Smooth muscle cell of the brain vasculature (primary cell): Measurements from ENCODE around the gene UBAP2.
A peak's percentile ranks its signal among the peaks of the same experiment; 100 is the strongest.
"Not testable (repeated sequence)": the region's sequence is repeated elsewhere in the genome, so short reads cannot be mapped to it uniquely, and the experiment has no call there.

Experiments used
- DNase-seq: peaks from one replicate; pipeline ENCODE4 v3.0.0-alpha.2; 2012; ENCODE audit warnings: low read depth, low spot score

UBAP2 gene

GRCh38 chr9:33988219-33988890, 60.3 kb downstream of the UBAP2 start:
- DNase-seq, result no peak

GRCh38 chr9:33976414-33976813, 72.3 kb downstream of the UBAP2 start:
- no peak for DNase-seq

DNA sequence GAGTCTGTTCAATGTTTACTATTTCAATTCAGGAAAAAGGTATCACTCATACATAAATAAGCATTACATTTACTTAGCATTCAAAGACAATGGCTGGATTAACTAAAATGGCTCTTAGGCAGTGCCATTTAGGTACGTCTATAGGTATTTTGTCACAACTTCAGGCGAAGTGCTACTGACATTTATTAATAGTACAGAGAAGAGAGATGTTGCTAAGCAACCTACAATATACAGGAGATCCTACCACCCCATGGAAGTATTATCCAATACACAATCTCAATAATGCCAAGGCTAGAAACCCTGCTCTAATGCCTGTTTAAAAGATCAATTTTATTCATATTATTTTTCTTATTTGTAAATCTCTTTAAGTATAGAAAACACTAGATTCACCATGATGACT, 76.0 kb downstream of the UBAP2 start:
- DNase-seq, result no peak

DNA sequence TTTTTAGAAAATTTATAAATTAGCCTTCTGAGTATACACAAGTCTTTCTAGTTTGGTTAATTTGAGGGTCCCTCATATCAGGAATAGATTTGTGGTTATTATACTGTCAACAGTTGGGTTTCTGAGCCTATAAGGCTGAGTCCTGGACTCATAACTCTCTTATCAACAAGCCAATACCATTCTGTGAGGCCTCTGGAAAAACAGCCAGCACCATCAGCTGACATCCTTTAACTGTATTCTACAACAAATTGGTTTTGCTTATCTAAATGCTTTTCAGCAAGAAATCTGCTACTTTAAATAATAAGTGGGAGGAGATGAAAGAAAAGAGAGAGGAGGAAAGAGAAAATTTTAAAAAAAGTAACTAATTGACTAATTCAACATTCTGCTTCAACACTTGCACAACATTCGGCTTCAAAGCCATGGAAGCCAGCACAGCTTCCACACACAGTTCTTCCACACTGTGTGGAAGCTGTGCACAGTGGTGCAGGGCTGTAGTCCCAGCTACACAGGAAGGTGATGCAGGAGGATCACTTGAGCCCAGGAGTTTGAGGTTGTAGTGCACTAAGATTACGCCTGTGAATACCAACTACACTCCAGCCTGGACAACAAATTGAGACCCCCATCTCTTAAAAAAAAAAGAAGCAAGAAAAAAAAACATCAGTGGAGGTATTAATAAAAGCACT, 84.5 kb downstream of the UBAP2 start:
- no peak for DNase-seq

DNA sequence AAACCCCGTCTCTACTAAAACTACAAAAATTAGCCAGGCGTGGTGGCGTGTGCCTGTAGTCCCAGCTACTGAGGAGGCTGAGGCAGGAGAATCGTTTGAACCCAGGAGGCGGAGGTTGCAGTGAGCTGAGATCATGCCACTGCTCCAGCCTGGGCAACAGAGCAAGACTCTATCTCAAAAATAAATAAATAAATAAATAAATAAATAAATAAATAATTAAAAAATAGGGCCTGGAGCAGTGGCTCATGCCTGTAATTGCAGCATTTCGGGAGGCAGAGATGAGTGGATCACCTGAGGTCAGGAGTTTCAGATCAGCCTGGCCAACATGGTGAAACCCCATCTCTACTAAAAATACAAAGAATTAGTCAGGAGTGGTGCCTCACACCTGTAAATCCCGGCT, 86.2 kb downstream of the UBAP2 start:
- DNase-seq, result not testable (repeated sequence)

GRCh38 chr9:33959725-33960124, 89.0 kb downstream of the UBAP2 start:
- no peak for DNase-seq

- DNase-seq, result no peak
Observed at GRCh38 chr9:33956544-33956943, 92.1 kb downstream of the UBAP2 start.

- no peak for DNase-seq
Observed at GRCh38 chr9:33952066-33952465, 96.6 kb downstream of the UBAP2 start.

GRCh38 chr9:33950371-33950770, 98.3 kb downstream of the UBAP2 start:
- DNase-seq, result no peak

DNA sequence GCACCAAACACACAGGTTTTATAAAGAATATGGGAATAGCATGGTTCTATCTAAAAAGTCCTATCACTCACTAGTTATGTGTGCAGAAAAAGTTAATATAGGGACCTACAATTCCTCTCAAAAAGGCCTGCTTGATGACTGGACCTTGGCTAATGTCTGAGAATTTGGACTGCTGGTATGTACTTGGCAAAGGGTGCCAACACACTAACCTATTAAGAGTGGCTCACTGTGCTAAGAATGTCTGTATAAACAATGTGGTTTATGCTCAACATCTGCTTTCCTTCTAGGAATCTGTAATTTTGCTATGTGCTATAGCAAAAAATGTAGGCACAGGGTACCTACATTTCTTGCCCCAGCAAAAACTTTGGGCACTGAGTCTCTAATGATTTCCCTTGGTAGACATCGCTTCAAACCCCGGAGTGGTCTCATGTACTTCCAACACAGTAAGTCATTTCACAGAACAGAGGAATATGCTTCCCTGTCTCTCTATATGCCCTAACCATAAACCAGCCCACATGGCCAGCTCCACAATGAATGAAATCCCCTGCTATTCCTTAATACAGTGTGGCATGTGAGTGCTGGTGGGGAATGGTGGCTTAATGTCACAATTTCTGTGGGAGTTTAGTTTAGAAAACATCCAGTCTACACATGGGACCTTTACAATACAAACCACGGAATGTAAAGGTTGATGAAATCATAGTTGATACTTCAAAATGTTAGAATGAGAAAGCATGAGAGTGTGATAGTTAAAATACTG, 101.7 kb downstream of the UBAP2 start:
- DNase-seq, result peak; percentile 47

DNA sequence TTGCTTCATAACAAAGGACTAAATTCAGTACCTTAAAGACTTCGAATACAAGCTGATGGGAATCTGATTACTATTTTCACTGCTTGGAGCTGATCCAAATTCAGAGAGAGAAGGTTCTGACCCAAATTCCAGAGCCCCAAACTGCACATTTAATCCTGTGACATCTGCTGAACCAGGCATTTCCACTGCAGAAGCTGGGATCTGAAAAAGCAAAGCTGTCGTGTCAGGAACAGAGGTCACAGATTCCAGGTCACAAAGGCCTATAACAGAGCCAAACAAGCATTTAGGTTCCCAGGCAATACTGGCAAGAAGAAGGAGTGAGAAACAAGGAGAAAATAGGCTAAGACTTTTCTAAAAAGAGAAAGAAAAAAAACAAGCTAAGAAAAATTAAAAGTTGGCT, 105.3 kb downstream of the UBAP2 start:
- DNase-seq, result no peak

GRCh38 chr9:33942471-33943083, 106.1 kb downstream of the UBAP2 start:
- DNase-seq, result peak; percentile 53

GRCh38 chr9:33939924-33940874, 108.5 kb downstream of the UBAP2 start:
- DNase-seq, result no peak

GRCh38 chr9:33934188-33934878, 114.4 kb downstream of the UBAP2 start:
- no peak for DNase-seq

GRCh38 chr9:33932078-33932807, 116.4 kb downstream of the UBAP2 start:
- DNase-seq, result no peak

DNA sequence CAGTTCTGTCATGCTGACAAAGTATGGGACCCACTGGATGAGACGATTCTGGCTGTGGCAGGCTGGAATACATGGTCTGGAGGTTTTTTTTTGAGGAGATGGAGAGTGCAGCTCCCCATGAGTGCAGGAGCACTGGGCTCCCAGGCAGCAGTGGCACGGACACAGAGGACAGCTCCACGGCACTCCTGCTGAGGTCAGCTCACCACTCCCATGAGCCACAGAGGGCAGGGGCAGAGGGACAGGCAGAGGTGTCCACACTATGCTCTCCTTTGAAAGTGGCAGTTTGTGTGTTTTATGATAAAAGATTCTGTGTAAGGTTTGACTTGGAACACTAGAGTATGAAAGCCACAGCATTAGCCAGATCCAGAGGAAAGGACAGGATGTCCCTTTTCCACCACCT, 117.4 kb downstream of the UBAP2 start:
- DNase-seq, result no peak

DNA sequence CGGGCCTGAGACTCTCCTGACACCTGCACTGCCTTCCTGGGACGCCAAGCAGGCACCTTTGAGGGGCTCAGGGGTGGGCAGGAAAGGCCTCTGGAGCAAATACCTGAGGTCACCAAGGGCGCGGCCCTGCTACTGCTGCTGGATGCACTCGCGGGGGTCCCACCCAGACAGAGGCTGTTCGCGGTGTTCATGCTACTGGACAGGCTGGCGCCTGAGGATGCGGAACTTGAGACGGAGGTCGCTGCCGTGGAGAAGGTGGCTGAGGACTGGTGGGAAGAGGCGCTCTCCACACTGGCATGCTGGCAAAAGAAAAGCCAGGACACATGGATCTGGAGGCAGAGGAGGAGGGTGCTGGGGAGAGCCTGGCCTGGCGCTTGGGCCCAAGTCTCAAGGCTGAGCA, 121.0 kb downstream of the UBAP2 start:
- DNase-seq, result no peak

DNA sequence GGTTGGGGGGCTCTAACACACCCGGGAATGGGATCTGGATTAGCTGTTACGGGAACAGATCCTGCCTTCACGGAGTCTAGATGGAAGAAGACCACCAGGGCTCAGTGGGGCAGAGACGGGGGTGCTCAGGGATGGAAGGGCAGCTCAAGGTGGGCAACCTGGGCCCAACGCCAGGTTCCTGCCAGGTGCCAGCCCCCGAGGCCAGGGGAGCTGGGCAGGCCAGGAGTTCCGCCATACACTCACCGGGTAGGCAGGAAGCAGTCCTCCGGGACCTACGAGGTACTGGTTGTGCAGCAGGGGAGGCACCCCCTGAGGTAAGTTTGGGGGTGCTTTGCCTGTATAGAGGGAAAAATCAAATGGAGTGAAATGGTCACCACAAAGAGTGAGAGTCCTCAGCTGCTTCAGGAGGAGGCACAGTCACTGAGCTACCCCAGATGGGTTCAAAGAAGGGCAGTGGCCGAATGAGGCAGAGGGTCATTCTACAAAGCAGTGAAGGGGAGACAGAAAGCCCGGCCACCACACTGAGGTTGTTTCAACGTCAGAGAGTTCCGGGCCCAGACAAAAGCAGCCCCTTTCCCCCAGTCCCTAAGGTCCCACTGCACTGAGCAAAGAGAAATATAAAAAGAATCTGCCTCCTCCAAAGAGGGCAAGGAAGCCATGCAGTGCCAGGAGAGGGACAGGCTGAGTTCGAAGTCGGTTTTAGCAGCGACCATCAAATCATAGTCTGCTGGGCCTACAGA, 121.8 kb downstream of the UBAP2 start:
- no peak for DNase-seq
